Measurements from ENCODE around the gene CHKB. TPM values are rescaled to one million over a fixed set of nuclear protein-coding genes. Genes with fewer than 3 reads are reported as not detected.

CHKB gene
- total and polyA plus RNA-seq, 10 of the 15 experiments (the other 5 are each of a cell fraction or from before 2014, with no cell fraction given): 10.0 to 93.9 (median 57.0) TPM

- no peak for TF ChIP-seq PRDM15 (CRISPR knock-in tag; IDR thresholded peaks at IDR 0.05)
- TF ChIP-seq NBN (IDR thresholded peaks at IDR 0.05): 0 out of 2 replicates have a peak, but pooled peaks have one; percentile 41
- peak; percentile 48; the same call in 1 of the 2 replicates for TF ChIP-seq SMARCA5 (IDR thresholded peaks at IDR 0.05)
- no peak for TF ChIP-seq BMI1 (IDR thresholded peaks at IDR 0.05; ENCODE audit: borderline replicate concordance)
- no peak for TF ChIP-seq RBBP5 (conservative IDR thresholded peaks at IDR 0.05)
- TF ChIP-seq TAF1 (IDR thresholded peaks at IDR 0.05; ENCODE audit: borderline replicate concordance, low read depth, low read length): peak; percentile 67; the same call in 1 of the 2 replicates
- peak; percentile 32 for TF ChIP-seq FOS (IDR thresholded peaks at IDR 0.05; ENCODE audit: borderline replicate concordance, extremely low read depth, insufficient read length)
- no peak for TF ChIP-seq HDAC2 (IDR thresholded peaks at IDR 0.05)
- TF ChIP-seq SREBF1 (IDR thresholded peaks at IDR 0.05; ENCODE audit: low read length): no peak
- peak; percentile 78 to 95 for TF ChIP-seq BHLHE40 (IDR thresholded peaks at IDR 0.05; ENCODE audit: borderline replicate concordance in 1 of 2, low read depth in 2 of 2, low read length in 1 of 2)
- TF ChIP-seq TBL1XR1 (IDR thresholded peaks at IDR 0.05; ENCODE audit: low read depth, low read length): no peak; the same call in 1 of the 2 replicates
- TF ChIP-seq NR2F1 (conservative IDR thresholded peaks at IDR 0.05): peak; percentile 99
- TF ChIP-seq STAT1 (conservative IDR thresholded peaks at IDR 0.05): 0 out of 2 replicates have a peak, but pooled peaks have one; percentile 26
- no peak for TF ChIP-seq NFYA (IDR thresholded peaks at IDR 0.05; ENCODE audit: borderline replicate concordance, low read depth, low read length)
- TF ChIP-seq POU2F2 (IDR thresholded peaks at IDR 0.05; ENCODE audit: borderline replicate concordance, low read depth, low read length): peak; percentile 40; the same call in 1 of the 3 replicates
- no peak for TF ChIP-seq ESRRA (IDR thresholded peaks at IDR 0.05; ENCODE audit: low read length)
- 0 out of 4 replicates have a peak, but pooled peaks have one; percentile 7 to 57 for TF ChIP-seq SRF (IDR thresholded peaks at IDR 0.05; ENCODE audit: low read depth in 2 of 2, low read length in 2 of 2)
- peak; percentile 79; the same call in 1 of the 2 replicates for TF ChIP-seq ZNF207 (IDR thresholded peaks at IDR 0.05; ENCODE audit: borderline replicate concordance)
- no peak for TF ChIP-seq RUNX3 (IDR thresholded peaks at IDR 0.05; ENCODE audit: low read length)
- TF ChIP-seq ZNF274 (IDR thresholded peaks at IDR 0.05; ENCODE audit: insufficient read depth, insufficient read length): no peak
- TF ChIP-seq SMAD1 (IDR thresholded peaks at IDR 0.05; ENCODE audit: low read depth, partially characterized antibody): no peak
- peak; percentile 46 for TF ChIP-seq RELA (IDR thresholded peaks at IDR 0.05; ENCODE audit: borderline replicate concordance, partially characterized antibody)
- peak; percentile 85; the same call in 1 of the 2 replicates for TF ChIP-seq PML (IDR thresholded peaks at IDR 0.05; ENCODE audit: low read length)
- TF ChIP-seq E2F8 (IDR thresholded peaks at IDR 0.05; ENCODE audit: low read depth, partially characterized antibody): no peak
- TF ChIP-seq SIX5 (IDR thresholded peaks at IDR 0.05; ENCODE audit: low read depth, low read length, severe bottlenecking): no peak
- TF ChIP-seq CBFB (IDR thresholded peaks at IDR 0.05; ENCODE audit: low read depth): 0 out of 2 replicates have a peak, but pooled peaks have one; percentile 30
- TF ChIP-seq BRCA1 (IDR thresholded peaks at IDR 0.05; ENCODE audit: low read depth, low read length): no peak
Measured at GRCh38 chr22:50582493-50583293, at the start of gene CHKB (continued).

Measured in GM12878 (cell line).